ENCODE data around the gene OR9Q2.
"Not testable (repeated sequence)": the region's sequence is repeated elsewhere in the genome, so short reads cannot be mapped to it uniquely, and the experiment has no call there.

Gene OR9Q2, protein sequence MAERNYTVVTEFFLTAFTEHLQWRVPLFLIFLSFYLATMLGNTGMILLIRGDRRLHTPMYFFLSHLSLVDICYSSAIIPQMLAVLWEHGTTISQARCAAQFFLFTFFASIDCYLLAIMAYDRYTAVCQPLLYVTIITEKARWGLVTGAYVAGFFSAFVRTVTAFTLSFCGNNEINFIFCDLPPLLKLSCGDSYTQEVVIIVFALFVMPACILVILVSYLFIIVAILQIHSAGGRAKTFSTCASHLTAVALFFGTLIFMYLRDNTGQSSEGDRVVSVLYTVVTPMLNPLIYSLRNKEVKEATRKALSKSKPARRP

DNA sequence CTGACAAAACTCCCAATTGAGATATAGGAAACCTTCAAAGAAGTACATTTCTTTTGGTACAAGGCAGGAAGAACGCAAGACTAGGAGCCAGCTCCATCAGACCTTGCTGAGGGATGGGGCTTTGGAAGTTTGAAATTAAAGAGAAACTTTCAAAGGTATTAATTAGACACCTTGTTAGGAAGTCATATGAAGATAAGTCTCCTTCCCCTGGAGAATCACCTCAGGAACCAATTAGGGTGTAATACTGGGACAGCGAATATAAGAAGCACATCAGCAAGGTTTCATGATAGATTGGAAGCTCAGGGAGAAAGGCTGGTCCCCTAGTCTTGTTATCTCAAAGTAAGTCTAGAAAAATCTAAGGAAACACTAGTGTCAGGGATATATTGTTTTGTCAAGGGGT is at the start of gene OR9Q2:
OR9Q2 (plus strand) TSS at position 301 of the 400 bp plus-strand sequence. CDS start 1,421 bp downstream, outside the sequence.
- DNase-seq (ENCODE audit: low read depth, low spot score): no peak

DNA sequence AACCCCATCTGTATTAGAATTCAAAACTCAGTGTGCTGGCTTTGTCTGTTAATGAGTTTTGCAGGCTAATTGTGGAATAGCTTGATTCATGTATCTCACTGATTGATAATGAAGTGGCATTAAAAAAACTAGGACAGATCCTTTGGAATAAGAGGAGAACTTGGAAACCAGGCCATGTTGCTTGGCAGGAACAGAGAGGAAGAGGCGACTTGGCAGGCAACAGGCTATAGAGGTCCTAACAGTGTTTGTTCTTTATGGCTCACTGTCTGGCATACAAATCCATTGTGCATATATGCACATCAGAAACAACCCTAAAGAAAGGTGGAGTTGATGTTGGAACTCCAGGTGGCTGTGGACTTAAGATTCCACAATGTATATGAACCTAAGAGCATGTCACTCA is 46.1 kb upstream of the OR9Q2 start:
- DNase-seq (ENCODE audit: low read depth, low spot score): no peak

DNA sequence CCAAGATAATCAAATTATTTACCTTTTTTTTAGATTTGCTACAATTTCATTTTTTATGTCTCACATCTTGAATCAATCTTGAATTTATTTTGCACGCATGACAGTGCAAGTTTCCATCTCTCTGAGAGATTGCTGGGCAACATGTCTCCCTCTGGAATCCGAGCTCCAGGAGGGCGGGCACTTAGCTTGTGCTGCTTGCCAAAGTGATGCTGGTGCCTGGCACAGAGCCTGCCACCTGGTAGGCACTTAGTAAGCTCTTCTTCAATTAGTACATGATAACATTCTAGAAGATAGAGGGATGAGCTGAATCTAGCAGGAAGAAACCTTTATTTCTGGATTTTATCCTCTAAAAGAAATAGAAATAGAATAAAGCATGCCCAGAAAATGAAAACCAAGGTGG is 36.1 kb upstream of the OR9Q2 start:
- no peak for DNase-seq (ENCODE audit: low read depth, low spot score)

DNA sequence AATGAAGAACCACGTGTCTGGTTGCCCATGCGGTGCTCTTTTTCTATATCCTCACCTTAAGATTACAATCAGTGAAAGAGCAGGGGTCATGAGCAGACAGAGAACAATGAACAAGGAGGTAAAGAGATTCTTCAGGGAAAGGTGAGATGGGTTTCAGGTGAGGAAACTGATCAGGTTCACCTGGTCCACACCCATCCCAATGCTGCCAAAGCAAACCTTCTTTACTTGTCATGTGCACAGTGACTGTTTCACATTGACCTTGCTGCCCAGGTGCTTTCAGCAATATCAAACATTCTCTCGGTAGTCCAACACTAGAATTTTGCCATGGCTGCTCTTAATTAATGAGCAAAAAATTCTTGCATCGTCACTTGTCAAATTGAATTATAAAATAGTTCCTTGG is 24.5 kb upstream of the OR9Q2 start:
- no peak for DNase-seq (ENCODE audit: low read depth, low spot score)

DNA sequence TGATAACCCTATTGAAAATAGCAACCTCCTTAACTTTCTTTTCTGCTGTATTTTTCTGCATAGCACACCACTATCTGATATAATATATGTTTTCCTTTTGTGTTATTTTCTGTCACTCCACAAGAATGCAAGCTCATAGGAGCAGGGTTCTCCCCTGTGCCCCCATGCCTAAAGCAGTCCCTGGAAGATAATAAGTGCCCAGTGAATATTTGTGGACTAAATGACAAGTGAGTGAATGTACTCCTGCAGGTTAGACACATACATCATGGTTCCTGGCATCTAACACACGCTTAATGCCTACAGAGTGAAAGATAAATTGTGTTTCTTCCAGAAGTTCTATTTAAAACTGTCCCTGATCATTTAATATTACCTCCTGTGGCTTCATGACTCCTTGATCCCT is 23.9 kb upstream of the OR9Q2 start:
- DNase-seq (ENCODE audit: low read depth, low spot score): no peak

DNA sequence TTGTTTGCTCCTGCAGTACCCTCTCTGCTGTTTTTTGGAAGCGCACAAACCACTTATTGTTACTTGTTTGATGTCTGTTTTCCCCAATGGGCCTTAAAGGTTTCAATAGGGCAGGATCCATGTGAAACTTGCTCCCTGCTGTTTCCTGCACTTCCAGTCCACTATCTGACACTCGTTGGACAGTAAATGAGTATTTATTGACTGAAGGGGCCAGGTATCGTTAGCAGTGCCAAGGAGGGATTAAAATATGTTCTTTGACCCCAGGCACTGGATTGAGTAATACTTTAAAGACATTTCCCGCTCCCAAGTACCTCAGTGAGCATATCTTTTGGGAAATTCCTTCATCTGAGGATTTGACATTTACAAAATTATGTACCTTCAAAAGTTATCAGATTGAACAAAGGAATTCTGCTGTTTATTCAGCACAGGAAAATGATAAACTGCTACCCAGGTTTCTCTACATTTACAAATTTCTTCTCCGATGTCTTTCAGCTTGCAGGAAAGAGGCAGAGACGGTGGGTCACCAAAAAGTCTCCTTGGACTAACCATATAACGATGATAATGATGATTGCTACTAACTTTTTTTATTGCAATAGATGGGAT is 23.3 kb upstream of the OR9Q2 start:
- no peak for DNase-seq (ENCODE audit: low read depth, low spot score)

DNA sequence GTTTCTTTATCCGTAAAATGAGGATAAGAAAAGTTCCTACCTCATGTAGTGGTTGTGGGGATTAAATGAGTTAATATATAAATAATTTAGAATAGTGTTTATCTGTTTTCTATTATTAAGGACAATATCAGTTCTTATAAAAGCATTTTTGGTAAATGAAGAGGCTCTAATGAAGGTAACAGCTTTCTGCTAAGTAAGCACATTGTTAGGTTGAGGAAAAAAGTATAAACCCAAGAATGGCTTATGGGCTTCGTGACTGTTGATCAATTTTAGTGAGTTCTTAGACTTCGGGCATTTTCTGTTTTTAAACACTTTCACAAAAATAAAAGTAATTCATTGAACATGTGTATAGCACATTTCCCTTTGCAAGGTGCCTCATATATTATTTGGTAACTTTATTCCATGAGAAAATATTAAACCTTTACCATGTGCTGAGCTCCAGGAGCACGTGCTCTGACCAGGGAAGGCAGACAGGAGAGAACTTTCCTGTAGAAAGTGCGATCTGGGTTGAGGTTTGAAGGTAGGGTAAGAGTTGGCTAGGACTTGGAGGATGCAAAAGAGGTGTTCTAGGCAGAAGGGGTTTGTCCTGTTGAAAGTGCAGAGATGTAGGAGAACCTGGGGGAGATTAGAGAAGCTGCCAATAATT is 11.3 kb upstream of the OR9Q2 start:
- no peak for DNase-seq (ENCODE audit: low read depth, low spot score)

DNA sequence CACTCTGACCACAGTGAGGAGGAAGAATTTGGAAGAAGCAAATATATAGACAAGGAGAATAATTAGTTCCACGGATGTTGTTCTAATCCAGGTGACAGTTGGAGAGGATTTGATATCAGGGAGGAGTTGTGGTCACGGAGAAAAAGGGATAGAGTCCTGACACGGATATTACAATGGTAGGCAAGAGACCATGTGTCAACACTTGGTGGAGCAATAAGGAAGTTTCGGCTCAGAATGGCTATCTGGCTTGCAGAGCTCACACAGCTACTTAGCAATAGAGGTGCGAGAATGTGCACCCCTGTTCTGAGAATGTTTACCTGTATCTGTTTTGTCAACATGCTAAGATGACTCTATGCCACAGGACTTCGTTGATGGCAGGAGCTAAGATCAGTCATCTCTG is 10.4 kb upstream of the OR9Q2 start:
- DNase-seq (ENCODE audit: low read depth, low spot score): no peak

DNA sequence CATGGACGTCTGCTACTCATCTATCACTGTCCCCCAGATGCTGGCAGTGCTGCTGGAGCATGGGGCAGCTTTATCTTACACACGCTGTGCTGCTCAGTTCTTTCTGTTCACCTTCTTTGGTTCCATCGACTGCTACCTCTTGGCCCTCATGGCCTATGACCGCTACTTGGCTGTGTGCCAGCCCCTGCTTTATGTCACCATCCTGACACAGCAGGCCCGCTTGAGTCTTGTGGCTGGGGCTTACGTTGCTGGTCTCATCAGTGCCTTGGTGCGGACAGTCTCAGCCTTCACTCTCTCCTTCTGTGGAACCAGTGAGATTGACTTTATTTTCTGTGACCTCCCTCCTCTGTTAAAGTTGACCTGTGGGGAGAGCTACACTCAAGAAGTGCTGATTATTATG is 9.2 kb upstream of the OR9Q2 start:
- DNase-seq (ENCODE audit: low read depth, low spot score): no peak

DNA sequence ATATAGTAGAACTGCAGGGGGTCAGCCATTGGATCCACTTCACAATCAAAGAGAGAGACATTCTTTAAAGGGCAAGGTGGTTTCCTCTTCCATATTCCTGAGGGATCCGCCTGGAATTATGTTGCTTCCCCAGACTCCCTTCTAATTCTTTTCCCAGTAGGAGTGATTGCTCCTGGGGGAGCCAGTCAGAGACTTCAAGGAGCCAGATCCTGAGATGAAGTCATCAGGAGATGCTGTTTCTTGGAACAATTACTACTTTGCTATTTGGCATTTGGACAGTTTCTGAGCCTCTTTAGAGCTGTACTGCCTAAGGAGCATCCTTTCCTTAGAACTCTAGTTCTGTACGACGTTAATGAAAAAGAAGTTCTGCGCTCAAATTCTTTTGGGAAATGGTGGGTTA is 1.9 kb upstream of the OR9Q2 start:
- no peak for DNase-seq (ENCODE audit: low read depth, low spot score)

DNA sequence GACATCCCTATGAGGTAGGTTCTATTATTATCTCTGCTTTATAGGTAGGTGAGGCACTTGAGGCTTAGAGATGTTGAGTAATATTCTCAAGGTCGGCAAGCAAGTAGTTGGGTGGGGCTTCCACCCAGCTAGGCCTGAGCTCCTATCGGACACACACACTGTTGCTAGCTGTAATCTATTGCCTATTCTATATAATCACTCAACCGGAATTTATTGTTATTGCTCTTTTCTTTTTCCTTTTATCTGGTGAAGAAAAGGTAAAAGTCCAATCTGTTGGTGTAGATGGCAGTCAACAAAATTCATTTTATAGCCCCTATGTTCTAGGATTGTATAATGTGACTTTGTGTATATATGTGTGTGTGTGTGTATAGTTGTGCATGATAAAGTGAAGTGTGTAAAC is 3.4 kb downstream of the OR9Q2 start:
- no peak for DNase-seq (ENCODE audit: low read depth, low spot score)

DNA sequence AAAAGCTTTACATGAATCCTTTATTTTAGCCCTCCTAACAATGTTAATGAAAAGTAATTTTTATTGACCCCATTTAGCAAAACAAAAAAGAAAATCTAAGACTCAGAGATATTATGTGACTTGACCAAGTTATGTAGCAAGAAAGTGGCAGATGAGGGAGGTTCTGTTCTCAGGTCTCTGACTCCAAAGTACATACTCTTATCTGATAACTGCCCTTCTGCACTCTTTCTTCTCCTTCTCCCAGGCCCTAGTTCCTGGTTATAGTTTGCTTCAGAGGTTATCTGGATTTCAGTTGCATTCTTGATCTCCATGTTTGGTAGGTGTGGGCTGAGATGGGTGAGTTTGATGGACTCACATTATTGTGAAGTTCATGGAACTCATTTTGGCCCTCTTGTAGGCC is 4.5 kb downstream of the OR9Q2 start:
- DNase-seq (ENCODE audit: low read depth, low spot score): no peak

DNA sequence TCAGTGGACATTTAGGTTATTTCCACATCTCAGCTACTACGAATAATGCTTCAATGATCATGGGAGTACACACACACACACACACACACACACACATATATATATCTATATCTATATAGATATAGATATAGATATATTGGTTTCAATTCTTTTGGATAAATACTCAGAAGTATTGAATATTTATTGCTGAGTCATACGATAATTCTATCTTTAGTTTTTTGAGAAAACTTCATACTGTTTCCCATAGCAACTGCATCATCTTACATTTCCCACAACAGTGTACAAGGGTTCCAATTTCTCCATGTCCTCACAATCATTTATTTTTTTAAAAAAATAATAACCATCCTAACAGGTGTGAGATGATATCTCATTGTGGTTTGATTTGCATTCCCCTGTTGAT is 7.1 kb downstream of the OR9Q2 start:
- no peak for DNase-seq (ENCODE audit: low read depth, low spot score)

DNA sequence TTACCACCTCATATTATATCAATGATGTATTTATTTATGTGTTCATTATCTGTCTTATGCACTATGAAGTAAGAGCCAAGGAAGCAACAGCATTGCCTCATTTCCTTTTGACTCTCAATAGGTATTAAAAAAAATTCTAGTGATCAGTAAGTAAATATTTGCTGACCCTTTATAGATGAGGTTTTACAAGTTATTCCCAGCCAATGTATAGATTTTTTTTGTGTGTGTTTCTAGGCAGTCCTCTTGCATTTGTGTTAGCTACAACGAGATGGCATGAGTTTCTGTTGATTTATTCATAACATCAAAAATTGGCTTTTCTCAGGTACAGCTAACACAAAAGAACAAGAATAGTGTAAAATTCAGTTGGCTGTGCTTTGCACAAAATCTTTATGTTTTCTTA is 10.4 kb downstream of the OR9Q2 start:
- DNase-seq (ENCODE audit: low read depth, low spot score): no peak

DNA sequence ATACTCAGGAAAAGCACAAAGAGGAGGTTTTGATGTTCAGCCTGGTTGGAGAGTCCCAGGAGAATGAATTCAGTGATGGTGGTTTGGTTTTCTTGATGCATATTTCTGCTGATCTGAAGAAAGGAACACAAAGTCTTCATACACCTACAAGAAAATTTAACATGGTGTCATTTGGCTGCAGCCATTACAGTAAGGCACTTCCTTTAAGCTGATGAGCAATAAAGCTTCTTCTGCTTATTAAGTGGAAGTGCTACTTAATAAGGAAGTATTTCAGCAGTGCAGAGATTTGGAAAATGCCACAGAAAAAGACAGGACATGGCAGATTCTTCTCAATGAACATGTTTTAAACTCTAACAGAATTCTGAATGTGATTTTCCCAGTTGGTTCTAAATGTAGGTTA is 15.2 kb downstream of the OR9Q2 start, which contains the start of gene OR1S2:
OR1S2 (minus strand) TSS at position 101 of the 400 bp plus-strand sequence; CDS start at position 101, 0 bp downstream.
- no peak for DNase-seq (ENCODE audit: low read depth, low spot score)

DNA sequence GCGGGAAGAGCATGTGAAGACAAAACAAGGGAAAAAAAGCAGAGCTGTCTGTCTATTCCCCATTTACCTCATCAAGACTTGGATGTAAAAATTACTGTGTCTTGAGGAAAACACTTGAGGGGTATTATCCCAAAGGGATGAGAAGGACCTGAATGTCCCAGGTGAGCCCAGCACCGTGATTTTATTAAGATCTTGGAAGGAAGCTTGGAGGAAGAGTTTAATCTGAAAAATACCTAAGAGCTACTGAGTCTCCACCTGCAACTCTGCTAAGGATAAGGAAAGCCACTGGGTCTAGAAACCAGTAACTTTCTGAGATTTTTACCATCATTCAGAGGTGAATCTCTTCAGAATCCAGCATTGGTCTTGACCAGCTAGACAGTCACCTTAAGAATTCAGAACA is 23.6 kb downstream of the OR9Q2 start, which contains the start of gene OR1S1:
OR1S1 (plus strand) TSS at position 301 of the 400 bp plus-strand sequence.
- not testable (repeated sequence) for DNase-seq (ENCODE audit: low read depth, low spot score)

DNA sequence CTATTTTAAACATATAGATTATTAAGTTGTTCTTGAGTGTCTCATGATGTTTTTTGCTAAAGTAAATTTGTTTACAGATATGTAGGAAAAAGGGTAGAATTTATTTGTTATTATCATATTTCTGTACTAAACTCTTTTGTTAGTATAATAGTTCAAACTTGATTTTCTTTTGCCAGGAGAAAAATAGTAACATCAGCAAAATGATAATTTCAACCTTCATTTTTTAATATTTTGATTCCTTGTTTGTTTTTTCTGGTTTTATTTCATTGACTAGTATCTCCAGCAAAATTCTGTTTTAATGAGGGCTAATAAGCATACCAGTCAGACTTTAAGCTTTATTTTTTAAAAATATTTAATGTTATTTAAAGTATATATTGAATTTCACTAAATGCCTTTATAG is 27.6 kb downstream of the OR9Q2 start:
- DNase-seq (ENCODE audit: low read depth, low spot score): no peak

DNA sequence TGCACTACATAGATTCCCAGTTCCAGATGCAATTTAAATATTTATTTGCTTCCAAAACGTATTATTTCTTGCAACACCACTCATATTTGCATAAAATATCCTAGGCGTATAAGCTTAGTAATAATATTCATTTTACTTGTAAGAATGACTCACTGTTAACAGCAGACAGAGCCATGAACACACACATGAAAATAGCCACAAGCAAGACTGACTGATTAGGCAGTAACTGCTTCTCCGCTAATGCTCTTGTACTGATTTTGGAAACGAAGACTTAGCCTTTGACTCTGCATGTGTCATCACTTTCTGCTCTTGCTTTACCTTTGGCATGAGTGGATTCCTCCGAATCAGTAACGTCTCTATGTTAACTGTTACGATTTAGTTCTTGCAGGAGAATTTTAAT is 33.9 kb downstream of the OR9Q2 start:
- no peak for DNase-seq (ENCODE audit: low read depth, low spot score)

DNA sequence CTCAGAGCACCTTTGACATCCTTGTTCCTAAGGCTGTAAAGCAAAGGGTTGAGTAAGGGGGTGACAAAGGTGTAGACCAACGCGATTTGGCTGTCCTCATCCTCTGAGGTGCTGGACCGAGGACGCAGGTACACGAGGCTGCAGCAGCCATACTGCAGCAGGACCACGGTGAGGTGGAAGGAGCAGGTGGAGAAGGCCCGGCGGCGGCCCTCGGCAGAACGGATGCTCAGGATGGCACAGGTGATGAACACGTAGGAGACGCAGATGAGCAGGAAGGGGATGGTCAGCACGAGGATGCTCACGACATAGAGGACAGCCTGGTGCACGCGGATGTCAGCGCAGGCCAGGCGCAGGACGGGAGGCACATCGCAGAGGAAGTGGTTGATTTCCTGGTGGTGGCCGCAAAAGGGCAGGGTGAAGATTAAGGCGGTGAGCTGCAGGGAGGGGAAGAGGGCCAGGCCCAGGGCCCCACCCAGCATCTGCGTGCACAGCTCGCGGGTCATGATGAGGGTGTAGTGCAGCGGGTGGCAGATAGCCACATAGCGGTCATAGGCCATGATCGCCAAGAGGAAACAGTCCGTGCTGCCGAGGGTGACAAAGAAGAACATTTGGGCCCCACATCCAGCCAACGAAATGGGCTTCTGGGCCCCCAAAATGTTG is 39.2 kb downstream of the OR9Q2 start:
- DNase-seq (ENCODE audit: low read depth, low spot score): no peak

Measured in activated CD4-positive, CD25-positive, alpha-beta regulatory T cell treated with anti-CD3 and anti-CD28 coated beads, Interleukin-2, amount 50 U/mL, for 16 hours (primary cell).